GM20000 (cell line): ENCODE measurements around the gene NAT10.
"Not testable (repeated sequence)": the region's sequence is repeated elsewhere in the genome, so short reads cannot be mapped to it uniquely, and the experiment has no call there.

ENCODE experiments used
- DNase-seq: peaks from one replicate; pipeline ENCODE4 v3.0.0; 2012; ENCODE audit warnings: low spot score
- TF ChIP-seq, protein P1 (sequence below): IDR thresholded peaks from 2 replicates; pipeline ENCODE4 v1.5.1; 2012; ENCODE audit warnings: mild to moderate bottlenecking, control low read depth; ENCODE audit errors: extremely low read depth, missing control alignments

The NAT10 gene

DNA sequence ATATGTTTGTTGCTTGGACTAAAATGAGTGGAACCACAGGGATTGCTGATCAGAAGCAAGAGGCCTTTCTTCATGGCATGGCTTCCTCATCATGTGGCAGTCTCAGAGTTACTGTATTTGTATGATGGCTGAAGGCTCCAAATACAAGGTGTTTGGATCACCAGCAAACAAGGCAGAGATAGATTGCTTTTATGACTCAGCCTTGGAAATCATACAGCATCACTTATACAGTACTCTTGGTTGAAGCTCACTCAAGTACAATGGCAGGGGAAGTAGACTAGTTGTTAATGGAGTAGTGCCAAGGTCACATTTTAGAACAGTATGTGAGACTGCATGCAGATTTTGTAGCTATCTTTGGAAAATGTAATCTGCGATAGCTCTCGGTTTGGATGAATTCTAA is 37.3 kb upstream of the NAT10 start:
- no peak for DNase-seq
- TF ChIP-seq, protein P1, sequence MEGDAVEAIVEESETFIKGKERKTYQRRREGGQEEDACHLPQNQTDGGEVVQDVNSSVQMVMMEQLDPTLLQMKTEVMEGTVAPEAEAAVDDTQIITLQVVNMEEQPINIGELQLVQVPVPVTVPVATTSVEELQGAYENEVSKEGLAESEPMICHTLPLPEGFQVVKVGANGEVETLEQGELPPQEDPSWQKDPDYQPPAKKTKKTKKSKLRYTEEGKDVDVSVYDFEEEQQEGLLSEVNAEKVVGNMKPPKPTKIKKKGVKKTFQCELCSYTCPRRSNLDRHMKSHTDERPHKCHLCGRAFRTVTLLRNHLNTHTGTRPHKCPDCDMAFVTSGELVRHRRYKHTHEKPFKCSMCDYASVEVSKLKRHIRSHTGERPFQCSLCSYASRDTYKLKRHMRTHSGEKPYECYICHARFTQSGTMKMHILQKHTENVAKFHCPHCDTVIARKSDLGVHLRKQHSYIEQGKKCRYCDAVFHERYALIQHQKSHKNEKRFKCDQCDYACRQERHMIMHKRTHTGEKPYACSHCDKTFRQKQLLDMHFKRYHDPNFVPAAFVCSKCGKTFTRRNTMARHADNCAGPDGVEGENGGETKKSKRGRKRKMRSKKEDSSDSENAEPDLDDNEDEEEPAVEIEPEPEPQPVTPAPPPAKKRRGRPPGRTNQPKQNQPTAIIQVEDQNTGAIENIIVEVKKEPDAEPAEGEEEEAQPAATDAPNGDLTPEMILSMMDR, result no peak

DNA sequence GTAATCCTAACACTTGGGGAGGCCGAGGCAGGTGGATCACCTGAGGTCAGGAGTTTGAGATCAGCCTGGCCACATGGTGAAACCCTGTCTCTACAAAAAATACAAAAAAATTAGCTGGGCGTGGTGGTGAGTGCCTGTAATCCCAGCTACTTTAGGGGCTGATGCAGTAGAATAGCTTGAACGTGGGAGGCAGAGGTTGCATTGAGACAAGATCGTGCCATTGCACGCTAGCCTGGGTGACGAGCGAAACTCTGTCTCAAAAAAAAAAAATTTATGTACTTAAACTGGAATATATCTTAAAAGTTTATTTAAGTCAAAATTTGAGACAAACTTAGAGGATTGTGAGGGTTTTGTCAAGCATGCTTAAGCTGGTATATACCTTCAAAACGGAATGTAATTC is 34.1 kb upstream of the NAT10 start:
- not testable (repeated sequence) for DNase-seq

DNA sequence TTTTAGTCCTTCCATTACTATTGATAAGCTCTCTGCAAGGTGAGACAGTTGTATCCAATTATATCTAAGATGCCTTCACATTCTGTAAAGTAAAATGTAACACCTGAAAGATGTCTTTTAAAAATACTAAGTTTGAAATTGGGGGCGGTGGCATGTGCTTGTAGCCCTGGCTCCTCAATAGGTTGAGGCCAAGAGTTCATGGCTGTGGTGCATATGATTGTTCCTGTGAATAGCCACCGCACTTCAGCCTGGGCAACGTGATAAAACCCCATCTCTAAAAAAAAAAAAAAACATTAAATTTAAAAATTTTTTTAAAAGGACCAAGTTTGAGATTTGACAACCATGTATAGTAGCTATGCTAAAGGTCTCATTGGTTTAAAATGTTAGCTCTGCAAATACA is 33.4 kb upstream of the NAT10 start:
- DNase-seq, result no peak
- TF ChIP-seq, protein P1, result no peak

DNA sequence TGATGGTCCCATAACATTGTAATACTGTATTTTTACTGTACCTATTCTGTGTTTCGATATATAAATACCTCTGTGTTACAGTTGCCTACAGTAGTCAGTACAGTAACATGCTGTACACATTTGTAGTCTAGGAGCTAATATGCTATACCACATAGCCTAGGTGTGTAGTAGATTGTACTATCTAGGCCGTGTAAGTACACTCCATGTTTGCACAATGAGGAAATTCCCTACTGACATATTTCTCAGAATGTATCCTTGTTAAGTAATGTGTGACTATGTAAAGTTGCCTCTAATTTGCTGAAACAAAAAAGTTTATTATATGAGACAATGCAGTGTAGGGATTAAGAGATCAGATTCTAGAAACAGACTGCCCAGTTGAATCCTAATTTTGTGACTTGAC is 32.6 kb upstream of the NAT10 start:
- TF ChIP-seq, protein P1, result no peak
- DNase-seq, result no peak

DNA sequence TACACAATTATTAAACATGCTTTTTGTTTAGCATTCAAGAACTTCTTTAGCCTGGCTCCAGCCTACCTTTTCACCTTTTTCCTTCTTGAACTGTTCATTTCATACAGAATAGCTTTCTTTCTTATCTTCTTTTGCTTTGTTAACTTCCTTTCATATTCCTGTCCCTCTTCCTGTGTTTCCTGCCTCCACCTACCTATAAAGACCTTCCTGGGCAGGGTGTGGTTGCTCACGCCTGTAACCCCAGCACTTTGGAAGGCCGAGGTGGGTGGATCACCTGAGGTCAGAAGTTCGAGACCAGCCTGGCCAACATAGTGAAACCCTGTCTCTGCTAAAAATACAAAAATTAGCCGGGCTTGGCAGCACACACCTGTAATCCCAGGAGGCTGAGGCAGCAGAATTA is 31.0 kb upstream of the NAT10 start:
- TF ChIP-seq, protein P1, result no peak
- DNase-seq, result no peak

DNA sequence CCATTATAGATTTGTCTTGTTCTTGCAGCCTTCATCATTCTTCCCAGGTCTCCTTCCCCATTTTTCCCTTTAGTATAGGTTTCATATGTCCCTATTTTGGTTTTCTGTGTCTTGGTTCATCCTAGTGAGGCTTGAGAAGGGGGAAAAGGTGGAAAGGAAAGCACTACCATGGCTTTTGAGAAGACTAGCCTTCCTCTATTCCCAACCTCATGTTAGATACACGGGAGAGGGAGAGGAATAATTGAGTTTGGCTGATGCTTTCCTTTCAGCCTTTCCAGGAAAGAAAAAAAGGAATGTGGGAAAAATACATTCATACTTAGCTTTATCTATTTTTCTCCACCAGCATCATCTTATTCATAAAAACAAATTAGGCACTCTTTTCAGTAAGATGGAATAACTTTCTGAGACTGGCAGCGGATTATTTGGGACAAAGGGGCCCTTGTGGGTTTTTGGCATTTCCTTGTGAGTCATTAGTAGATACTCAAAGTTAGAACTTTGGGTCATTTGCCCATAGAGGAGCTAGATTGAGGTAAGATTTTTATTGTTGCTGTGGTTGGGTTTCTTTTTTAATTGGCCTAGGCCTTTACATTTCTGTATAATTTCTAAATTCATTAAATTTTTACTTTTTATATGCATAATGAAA is 30.1 kb upstream of the NAT10 start:
- DNase-seq, result no peak
- TF ChIP-seq, protein P1, result no peak

DNA sequence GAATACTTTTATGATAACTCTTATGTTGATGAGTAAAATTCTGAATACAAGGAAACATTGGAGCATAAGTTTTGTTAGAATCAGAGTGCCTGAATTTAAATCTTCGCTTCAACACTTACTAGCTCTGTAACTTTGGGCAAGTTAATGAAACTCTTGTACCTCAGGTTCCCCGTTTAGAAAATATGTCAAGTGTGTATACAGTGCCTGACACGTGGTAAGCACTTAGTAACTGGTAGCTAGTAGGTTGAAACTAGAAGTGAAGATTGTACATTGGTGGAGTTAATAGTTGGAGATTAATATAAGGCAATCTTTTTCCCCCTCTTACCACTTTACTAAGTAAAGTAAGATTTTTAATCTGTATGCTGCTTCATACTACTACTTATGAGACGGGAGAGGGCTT is 24.8 kb upstream of the NAT10 start:
- TF ChIP-seq, protein P1, result no peak
- DNase-seq, result no peak

DNA sequence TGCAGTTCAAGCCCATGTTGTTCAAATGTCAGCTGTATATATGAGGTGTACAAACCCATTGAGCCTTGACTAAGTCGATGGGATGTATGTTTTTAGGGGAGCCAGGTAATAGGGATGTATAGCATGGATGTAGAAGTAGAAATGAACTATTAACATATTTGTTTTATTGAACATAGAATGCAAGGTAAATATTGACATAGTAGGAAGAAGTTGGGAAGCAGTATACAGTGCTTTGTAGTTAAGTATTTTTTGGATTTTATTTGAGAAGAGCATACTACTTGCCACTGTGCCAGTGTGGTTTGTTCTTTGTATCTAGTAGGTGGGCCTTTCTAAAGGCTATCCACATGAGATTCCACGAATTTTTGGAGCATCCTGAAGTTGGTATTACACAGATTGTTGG is 20.8 kb upstream of the NAT10 start:
- no peak for DNase-seq
- TF ChIP-seq, protein P1, result no peak
